SIG-M5 (cell line): ENCODE results near the gene KLF15.

ENCODE experiments used
- DNase-seq: peaks from one replicate; lab custom pipeline; 2025; lab: John Stamatoyannopoulos, UW

KLF15 gene

GRCh38 chr3:126360046-126360713, 3.0 kb upstream of the KLF15 start:
- no peak for DNase-seq

DNA sequence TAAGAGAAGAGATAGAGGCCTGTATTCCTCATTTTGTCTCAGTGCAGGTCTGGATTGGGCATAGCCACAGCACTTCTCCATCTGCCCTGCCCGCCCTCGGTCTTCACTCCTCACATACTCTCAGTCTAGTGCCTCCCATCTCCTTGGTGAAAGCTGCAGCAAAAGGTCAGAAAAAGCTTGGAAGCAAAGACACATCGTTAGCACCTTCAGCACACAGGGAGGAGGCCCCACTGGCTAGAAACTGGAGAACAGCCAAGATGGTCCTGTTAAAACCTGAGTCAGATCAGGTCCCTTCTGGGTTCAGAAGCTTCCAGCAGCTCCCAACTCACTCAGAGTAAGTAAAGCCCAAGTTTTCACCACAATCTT, 1.6 kb upstream of the KLF15 start:
- no peak for DNase-seq

- DNase-seq = no peak
Measured at GRCh38 chr3:126358038-126358815, 1.0 kb upstream of the KLF15 start.

DNA sequence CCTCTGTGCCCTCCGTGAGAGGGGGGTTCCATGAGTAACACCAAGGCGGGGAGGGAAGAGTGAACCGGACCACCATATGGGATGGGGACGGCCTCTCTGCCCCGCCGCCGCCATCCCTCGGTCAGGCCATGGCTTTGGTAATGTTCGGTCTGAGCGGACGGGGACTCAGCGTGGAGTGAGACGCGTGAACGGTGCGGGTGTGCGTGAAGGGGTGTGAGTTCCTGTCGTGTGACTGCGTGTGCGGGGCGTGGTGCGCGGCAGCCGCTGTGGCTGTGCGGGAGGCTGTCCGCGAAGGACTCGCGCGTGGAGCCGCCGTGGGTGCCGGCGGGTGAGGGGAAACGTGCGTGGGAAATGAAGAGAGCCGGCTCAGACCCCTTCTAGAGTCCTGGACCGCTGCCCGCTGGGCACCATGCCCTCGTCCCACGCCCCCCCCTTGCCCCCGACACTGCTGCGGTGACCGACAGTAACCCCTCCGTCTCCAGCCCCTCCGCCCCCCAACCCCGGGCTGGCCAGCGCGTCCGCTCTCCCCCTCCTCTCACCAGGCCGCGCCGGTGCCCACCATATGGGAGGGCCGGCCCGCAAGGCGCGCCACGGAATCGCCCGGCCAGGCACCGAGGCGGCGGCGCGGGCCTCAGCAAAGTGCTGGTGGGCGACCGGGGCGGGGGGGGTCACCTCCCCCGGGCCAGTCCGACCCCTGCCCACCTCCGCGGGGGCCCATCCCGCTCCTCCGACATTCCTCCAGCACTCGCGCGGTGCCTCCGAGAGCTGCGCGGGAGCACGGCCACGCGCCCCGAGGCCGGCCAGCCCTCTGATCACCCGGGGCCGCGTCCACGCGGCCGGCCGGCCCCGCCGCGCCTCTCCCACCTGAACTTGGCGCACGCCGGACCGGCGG, 589 bp downstream of the KLF15 start:
- no peak for DNase-seq

DNA sequence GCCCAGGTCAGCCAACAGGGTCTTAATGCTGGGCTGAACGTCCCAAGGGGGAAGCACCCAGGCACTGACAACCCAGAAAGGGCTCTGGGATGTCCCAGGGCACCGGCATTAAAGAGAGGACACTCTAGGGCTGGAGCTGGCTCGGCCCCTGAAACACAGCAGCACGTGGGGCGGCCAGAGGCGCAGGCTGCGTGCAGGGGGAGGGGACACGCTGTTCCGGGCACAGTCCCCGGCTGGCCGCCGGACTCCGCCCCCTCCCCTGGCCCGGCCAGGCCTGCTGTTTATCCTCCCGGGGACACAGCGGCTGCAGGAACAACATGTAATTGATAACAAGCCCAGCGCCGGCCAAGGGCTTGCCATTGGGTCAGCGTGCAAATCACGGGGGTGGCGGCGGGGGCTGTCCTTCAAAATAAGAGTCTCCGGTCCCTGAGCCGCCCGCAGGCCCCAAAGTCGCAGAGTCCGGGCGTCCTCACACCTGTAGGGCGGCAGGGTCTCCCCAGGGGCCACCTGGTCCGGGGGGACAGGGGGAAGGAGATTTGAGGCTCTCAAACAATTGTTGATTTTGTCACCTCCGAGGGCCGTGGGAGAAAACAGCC, 1.3 kb downstream of the KLF15 start:
- no peak for DNase-seq

DNA sequence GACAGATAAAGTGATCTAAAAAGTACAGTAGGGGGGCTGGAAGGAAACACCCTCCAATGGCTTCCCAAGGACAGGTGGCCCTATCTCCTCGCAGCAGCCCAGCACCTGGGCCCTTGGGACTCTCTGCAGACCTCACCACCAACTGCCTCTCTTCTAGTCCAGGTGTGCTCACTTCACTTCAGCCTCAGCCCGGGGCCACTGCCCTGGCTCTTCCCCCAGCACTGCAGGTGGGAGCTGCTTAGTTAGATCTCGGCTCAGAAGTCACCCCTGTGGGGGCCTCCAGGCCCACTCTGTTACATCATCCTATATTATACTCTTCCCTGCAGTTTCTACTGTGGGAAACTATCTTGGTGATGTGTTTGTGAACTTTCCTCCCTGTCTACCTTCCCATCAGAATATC, 2.0 kb downstream of the KLF15 start:
- no peak for DNase-seq

- no peak for DNase-seq
Measured at GRCh38 chr3:126354776-126355175, 2.4 kb downstream of the KLF15 start.

DNA sequence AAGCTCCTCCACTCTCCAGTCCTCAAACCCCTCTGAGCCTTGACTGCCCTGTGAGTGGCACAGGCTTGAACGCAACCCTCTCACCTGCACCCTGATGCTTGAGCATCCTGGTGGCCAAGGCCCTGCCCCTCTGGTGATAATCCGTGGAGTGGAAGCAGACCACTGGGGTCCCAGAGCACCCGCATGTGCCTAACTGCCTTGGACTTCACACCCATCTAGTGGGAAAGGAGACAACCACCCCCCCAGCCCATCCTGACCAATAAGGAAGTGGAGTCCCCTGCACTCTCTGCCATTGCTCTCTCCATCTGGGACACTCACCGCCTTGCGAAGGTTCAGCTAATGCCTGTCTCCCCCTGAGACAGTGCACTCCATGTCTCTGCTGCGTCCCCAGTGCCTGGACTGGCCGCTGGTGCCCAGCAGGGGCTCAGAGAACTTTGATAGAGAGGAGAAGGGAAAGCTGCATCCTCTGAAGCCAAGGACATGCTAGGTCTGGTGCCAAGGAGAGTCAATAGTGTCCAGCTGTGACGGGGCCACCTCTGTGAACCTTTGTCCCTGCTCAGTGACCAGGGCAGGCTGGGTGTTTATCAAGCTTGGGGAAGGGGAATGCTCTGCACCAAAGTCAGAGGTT, 3.4 kb downstream of the KLF15 start:
- no peak for DNase-seq

- DNase-seq = no peak
Measured at GRCh38 chr3:126352476-126353454, 4.4 kb downstream of the KLF15 start.

GRCh38 chr3:126351771-126352475, 5.3 kb downstream of the KLF15 start:
- no peak for DNase-seq

GRCh38 chr3:126351086-126351770, 6.0 kb downstream of the KLF15 start:
- no peak for DNase-seq

DNA sequence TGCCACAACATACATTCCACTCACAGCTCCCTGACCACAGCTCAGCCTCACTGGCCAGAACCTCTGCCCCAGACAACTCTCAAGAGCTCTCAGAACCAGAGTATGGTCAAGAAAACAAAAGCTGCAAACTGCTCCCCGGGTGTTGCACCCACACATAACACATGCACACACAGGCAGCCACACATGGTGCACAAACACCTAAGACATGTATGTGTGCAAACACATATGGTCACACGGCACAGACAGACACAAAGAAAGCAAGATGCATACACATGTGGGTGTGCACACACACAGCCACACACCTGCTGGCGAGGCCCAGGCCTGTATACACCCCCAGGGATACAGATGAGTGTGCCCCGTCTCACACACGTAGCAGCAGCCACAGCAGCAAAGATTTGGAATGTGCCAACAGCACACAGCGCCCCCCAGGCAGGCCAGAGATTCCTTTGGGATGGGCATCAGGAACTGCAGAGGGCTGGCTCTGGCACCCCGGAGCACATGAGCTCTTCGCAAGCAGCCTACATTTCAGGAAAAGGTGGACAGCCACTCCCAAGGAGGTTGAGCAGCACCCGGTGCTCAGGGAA, 6.6 kb downstream of the KLF15 start:
- DNase-seq = no peak

DNA sequence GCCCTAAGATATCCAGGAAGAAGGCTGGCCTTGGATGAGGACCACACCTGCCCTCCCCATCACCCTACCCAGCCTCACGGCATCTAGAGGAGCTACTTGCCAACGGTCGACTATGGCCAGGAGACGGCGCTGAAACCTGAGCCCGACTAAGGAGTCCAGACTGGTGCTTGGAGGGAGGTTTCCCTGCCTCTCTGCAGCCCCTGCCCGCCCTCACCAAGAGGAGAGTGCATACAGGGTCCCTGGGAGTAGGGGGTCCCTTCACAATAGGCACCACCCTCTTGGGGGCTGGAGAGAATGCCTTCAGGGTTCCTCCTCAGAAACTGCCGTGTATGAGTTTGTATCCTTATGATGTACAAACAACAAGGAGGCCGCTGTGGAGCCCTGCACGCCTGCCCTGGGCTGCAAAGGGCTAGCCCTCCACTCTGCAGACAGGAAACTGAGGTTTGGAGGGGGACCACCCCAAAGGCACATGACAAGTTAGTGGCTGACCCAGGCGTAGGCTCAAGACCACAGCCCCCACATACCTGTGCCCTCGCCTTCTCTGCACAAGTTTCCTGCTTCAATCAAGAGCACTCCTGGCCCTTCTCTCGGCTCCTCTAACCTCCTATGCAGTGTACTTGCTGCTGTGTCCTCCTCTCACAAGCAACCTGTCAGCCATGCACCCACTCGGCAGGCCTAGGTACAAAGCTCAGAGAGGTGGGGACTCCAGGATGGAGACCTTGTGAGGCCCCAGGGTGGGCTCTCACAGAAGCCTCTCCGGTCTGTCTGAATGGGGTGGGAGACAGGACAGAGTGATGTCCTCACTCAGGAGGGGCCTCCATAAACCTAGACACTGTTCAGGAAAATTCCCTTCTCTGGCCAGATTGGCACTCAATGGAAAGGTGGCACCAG, 7.4 kb downstream of the KLF15 start:
- no peak for DNase-seq

GRCh38 chr3:126349071-126349470, 8.1 kb downstream of the KLF15 start:
- DNase-seq = no peak

DNA sequence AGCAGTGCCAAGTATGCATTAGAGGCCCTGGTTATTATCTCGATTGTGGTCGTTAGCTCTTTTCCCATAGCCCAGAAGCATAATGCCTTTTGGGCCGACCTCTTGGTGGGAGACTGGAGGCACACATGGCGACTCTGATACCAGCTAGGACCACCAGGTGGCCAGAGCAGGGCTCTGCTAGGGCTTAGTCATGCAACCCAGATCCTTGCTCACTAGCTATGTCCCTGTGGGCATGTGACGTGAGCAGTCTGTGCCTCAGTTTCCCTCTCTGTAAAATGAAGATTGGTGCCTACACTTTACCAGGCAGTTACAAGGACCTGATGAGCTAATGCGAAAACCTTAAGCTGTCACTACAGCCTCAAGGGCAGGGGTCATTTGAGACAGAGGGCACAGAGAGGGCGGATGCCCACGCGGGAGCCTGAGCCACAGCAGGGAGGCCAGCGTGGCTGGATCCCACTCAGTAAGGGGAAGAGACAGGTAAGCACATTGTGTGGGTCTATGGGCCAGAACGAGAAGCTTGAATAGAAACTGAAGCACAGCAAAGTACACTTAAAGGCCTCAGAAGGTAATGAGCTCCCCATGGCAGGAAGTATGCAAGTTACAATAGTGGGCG, 8.8 kb downstream of the KLF15 start:
- no peak for DNase-seq

GRCh38 chr3:126347543-126348161, 9.6 kb downstream of the KLF15 start:
- DNase-seq = no peak

DNA sequence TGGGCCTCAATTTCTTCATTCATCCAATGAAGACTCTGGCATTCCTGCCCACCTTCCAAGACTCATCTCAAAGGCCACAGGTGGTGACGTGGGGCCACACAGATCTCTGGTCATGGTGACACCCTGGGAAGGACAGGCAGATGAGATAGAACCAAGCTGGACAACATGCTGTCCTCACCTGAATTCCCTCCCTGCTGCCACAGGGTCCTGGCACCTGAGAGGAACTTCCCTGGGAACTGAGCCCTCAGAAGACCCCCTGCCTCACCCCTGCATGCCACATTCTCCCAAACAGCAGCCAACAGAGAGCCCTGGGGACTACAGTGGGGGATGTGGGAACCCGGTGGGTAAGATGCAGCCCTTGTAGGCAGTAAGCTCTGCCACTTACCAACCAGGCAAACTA, 10.7 kb downstream of the KLF15 start:
- no peak for DNase-seq
